Upper lobe of left lung (tissue), 4 donors: ENCODE measurements around the gene LAMA5.

ENCODE experiments used
- POLR2A ChIP-seq, 4 donors: fragments of 450-650 bp; IDR thresholded peaks; one replicate each; pipeline ENCODE4 v1.5.1; 2016 to 2017; ENCODE audit warnings: antibody characterized with exemption in 4 of 4, mild to moderate bottlenecking in 2 of 4
- TF ChIP-seq, protein P1 (sequence below), 6 experiments: fragments of 450-650 bp in 4 of 6; fragments of 200-600 bp in 2 of 6; sonication (generic) in 2 of 6; IDR thresholded peaks; one replicate each; pipeline ENCODE4 v1.5.1; 2016 to 2019; ENCODE audit warnings: antibody characterized with exemption in 6 of 6

- no peak for TF ChIP-seq POLR2A (IDR thresholded peaks at IDR 0.05)
- TF ChIP-seq, protein P1, sequence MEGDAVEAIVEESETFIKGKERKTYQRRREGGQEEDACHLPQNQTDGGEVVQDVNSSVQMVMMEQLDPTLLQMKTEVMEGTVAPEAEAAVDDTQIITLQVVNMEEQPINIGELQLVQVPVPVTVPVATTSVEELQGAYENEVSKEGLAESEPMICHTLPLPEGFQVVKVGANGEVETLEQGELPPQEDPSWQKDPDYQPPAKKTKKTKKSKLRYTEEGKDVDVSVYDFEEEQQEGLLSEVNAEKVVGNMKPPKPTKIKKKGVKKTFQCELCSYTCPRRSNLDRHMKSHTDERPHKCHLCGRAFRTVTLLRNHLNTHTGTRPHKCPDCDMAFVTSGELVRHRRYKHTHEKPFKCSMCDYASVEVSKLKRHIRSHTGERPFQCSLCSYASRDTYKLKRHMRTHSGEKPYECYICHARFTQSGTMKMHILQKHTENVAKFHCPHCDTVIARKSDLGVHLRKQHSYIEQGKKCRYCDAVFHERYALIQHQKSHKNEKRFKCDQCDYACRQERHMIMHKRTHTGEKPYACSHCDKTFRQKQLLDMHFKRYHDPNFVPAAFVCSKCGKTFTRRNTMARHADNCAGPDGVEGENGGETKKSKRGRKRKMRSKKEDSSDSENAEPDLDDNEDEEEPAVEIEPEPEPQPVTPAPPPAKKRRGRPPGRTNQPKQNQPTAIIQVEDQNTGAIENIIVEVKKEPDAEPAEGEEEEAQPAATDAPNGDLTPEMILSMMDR (IDR thresholded peaks at IDR 0.05): no peak
Measured at GRCh38 chr20:62408640-62409039, 41.5 kb upstream of the LAMA5 start.
